Activated T-cell treated with anti-CD3 and anti-CD28 coated beads, Interleukin-2, amount 50 U/mL, for 4 hours (primary cell): Measurements from ENCODE around the gene RABEP1. TPM values are rescaled to one million over a fixed set of nuclear protein-coding genes. Genes with fewer than 3 reads are reported as not detected.
"Not testable (repeated sequence)": the region's sequence is repeated elsewhere in the genome, so short reads cannot be mapped to it uniquely, and the experiment has no call there.

Experiments
- ATAC-seq, 2 donors: fragments of 200-7000 bp; cut with Tn5 transposase; one replicate each; pipeline ENCODE4 v1.10.0; 2021
- DNase-seq: peaks from one replicate; pipeline ENCODE4 v3.0.0-alpha.2; 2020
- H3K27me3 Mint-ChIP-seq: one replicate; pipeline ENCODE4 v1.8.0; 2021; ENCODE audit warnings: low read depth, mixed read lengths
- H3K36me3 Mint-ChIP-seq: one replicate; pipeline ENCODE4 v1.8.0; 2022; ENCODE audit warnings: mixed read lengths; ENCODE audit not compliant: insufficient read depth
- H3K4me1 Mint-ChIP-seq: one replicate; pipeline ENCODE4 v1.8.0; 2021; ENCODE audit warnings: low read depth, mixed read lengths
- H3K4me3 Mint-ChIP-seq: one replicate; pipeline ENCODE4 v1.8.0; 2021; ENCODE audit warnings: mild to moderate bottlenecking, moderate library complexity, mixed read lengths
- H3K9me3 Mint-ChIP-seq: one replicate; pipeline ENCODE4 v1.8.0; 2021; ENCODE audit warnings: mixed read lengths
- total RNA-seq, 3 donors: library from RNA; stranded (reverse); gene quantifications; one replicate each; pipeline ENCODE4 v1.2.1, GENCODE V29; 2021

RABEP1 gene, protein sequence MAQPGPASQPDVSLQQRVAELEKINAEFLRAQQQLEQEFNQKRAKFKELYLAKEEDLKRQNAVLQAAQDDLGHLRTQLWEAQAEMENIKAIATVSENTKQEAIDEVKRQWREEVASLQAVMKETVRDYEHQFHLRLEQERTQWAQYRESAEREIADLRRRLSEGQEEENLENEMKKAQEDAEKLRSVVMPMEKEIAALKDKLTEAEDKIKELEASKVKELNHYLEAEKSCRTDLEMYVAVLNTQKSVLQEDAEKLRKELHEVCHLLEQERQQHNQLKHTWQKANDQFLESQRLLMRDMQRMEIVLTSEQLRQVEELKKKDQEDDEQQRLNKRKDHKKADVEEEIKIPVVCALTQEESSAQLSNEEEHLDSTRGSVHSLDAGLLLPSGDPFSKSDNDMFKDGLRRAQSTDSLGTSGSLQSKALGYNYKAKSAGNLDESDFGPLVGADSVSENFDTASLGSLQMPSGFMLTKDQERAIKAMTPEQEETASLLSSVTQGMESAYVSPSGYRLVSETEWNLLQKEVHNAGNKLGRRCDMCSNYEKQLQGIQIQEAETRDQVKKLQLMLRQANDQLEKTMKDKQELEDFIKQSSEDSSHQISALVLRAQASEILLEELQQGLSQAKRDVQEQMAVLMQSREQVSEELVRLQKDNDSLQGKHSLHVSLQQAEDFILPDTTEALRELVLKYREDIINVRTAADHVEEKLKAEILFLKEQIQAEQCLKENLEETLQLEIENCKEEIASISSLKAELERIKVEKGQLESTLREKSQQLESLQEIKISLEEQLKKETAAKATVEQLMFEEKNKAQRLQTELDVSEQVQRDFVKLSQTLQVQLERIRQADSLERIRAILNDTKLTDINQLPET
- total RNA-seq, result 10 to 100 TPM; 72.9 to 80.8 (median 76.3) TPM

- ATAC-seq, result peak; percentile 87 to 88
- H3K4me3 Mint-ChIP-seq, result peak within 1 kb of the TSS; percentile 89
These were observed at the start of gene RABEP1 for GRCh38 chr17:5281814-5282641. RABEP1 (plus strand) TSS chr17:5282284; CDS start chr17:5282487, 203 bp downstream.

DNA sequence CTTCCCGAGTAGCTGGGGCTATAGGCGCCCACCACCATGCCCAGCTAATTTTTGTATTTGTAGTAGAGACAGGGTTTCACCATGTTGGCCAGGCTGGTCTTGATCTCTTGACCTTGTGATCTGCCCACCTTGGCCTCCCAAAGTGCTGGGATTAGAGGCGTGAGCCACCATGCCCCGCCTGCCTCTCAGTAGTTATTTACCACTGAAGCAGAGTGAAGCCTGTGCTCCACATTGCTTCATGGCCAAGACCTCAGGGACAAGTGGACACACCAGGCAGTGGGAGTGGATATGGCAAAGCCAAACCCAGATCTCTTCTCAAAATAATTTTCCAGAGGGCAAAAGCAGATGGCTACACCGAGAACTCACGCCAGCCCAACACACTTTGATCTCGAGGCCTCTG lies 48.6 kb upstream of the RABEP1 start:
- H3K9me3 Mint-ChIP-seq, H3K36me3 Mint-ChIP-seq, H3K27me3 Mint-ChIP-seq, DNase-seq, ATAC-seq, H3K4me3 Mint-ChIP-seq: not testable (repeated sequence)
- peaks cover 35% of the 10 kb centered on the region for H3K4me1 Mint-ChIP-seq

More at GRCh38 chr17:5281814-5282641, at the start of gene RABEP1:
- Mint-ChIP-seq H3K27me3 (no peaks in the 10 kb centered on the region), H3K4me1 (peaks cover 36% of the 10 kb centered on the region), H3K9me3 (no peaks in the 10 kb centered on the region), H3K36me3 (peaks cover 9% of the 10 kb centered on the region)
- peak; percentile 95 for DNase-seq

- ATAC-seq (no peak), DNase-seq (no peak)
- H3K9me3 Mint-ChIP-seq, result peaks cover 3% of the 10 kb centered on the region
- H3K36me3 Mint-ChIP-seq, result no peaks in the 10 kb centered on the region
- H3K4me3 Mint-ChIP-seq, result no peak within 1 kb of the TSS
- H3K4me1 Mint-ChIP-seq, result peaks cover 31% of the 10 kb centered on the region
- H3K27me3 Mint-ChIP-seq, result no peaks in the 10 kb centered on the region
These were observed 47.2 kb upstream of the RABEP1 start, which contains the start of gene SCIMP for GRCh38 chr17:5234645-5235576. SCIMP (minus strand) TSS chr17:5234860; CDS start chr17:5234755, 105 bp downstream.

GRCh38 chr17:5236938-5237540 lies 45.0 kb upstream of the RABEP1 start:
- Mint-ChIP-seq H3K27me3 (no peaks in the 10 kb centered on the region), H3K9me3 (peaks cover 3% of the 10 kb centered on the region), H3K36me3 (no peaks in the 10 kb centered on the region), H3K4me3 (no peak overlapping the region), H3K4me1 (peaks cover 37% of the 10 kb centered on the region)
- no peak for DNase-seq
- no peak for ATAC-seq

- Mint-ChIP-seq H3K9me3 (peaks cover 3% of the 10 kb centered on the region), H3K36me3 (no peaks in the 10 kb centered on the region)
These were observed 44.5 kb upstream of the RABEP1 start for GRCh38 chr17:5237541-5238016.

GRCh38 chr17:5238333-5238732 lies 43.8 kb upstream of the RABEP1 start:
- DNase-seq (no peak), ATAC-seq (no peak)
- Mint-ChIP-seq H3K4me3 (no peak overlapping the region), H3K27me3 (no peaks in the 10 kb centered on the region), H3K9me3 (peaks cover 3% of the 10 kb centered on the region), H3K36me3 (no peaks in the 10 kb centered on the region), H3K4me1 (peaks cover 49% of the 10 kb centered on the region)

More at GRCh38 chr17:5237541-5238016, 44.5 kb upstream of the RABEP1 start:
- Mint-ChIP-seq H3K27me3 (no peaks in the 10 kb centered on the region), H3K4me3 (no peak overlapping the region), H3K4me1 (peaks cover 41% of the 10 kb centered on the region)
- ATAC-seq (peak; percentile 61 to 81), DNase-seq (peak; percentile 10)

DNA sequence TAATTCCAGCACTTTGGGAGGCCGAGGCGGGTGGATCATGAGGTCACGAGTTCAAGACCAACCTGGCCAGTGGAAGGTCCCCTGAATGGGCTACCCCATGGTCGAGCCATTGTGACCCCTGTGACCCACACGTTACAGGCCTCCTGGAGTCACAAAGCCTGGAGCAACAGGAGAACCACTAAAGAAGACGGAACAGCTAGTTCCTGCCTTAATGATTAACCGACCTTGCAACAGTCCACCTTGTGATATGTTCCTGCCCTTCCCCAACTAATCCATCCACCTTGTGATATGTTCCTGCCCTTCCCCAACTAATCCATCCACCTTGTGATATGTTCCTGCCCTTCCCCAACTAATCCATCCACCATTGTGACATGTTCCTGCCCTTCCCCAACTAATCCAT lies 42.3 kb upstream of the RABEP1 start:
- H3K4me1 Mint-ChIP-seq, result peaks cover 48% of the 10 kb centered on the region
- H3K9me3 Mint-ChIP-seq, H3K36me3 Mint-ChIP-seq, DNase-seq, H3K27me3 Mint-ChIP-seq, H3K4me3 Mint-ChIP-seq, ATAC-seq: not testable (repeated sequence)

DNA sequence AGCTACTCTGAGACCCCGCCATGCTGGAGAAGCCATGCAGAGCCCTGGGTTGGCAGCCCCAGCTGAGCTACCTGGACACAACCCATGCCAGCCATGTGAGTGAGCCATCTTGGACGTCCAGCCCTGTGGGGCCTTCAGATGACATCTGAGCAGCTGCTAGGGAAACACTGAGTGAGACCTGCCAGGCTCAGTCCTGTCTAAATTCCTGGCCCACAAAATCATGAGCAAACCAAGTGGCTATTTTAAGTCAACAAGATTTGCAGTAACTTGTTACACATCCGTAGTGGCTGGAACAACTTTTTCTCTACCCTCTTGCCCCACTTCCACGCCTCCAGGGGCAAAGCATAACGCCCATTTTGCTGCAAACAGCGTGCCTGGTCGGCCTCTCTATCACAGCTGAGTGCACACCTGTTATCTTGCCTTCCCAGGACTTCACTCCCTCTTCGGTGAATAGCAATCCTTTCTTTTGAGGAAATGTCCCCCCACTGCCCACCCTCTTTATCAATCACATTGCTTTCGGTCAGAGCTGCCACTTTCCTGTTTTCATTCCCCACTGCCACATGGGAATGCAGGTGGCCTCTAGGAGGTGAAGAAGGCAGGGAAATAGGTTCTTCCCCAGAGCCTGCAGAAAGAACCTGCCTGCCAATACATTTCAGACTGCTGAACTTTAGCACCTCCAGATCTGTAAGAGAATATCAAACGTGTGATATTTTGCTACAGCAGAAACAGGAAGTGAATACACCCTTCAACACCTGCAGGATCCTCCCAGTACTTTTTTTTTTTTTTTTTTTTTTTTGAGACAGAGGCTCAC lies 40.0 kb upstream of the RABEP1 start:
- Mint-ChIP-seq H3K4me1 (peaks cover 41% of the 10 kb centered on the region), H3K9me3 (peaks cover 2% of the 10 kb centered on the region), H3K4me3 (peak overlapping the region; percentile 27), H3K27me3 (no peaks in the 10 kb centered on the region), H3K36me3 (no peaks in the 10 kb centered on the region)
- DNase-seq, result no peak
- peak; percentile 53 to 65 for ATAC-seq

DNA sequence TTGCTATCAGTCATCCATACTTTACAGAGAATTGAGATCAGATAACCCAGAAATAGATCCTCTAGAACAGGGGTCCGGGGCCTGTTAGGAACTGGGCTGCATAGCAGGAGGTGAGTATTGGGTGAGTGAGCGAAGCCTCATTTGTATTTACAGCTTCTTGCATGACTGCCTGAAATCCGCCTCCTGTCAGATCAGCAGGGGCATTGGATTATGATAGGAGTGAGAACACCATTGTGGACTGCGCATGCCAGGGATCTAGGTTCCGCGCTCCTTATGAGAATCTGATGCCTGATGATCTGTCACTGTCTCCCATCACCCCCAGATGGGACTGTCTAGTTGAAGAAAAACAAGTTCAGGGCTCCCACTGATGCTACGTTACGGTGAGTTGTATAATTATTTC lies 34.5 kb upstream of the RABEP1 start:
- H3K9me3 Mint-ChIP-seq, result no peaks in the 10 kb centered on the region
- H3K4me1 Mint-ChIP-seq, result peaks cover 17% of the 10 kb centered on the region
- ATAC-seq, result no peak
- H3K4me3 Mint-ChIP-seq, result no peak overlapping the region
- no peaks in the 10 kb centered on the region for H3K36me3 Mint-ChIP-seq
- H3K27me3 Mint-ChIP-seq, result no peaks in the 10 kb centered on the region
- no peak for DNase-seq

GRCh38 chr17:5248821-5249479 lies 33.1 kb upstream of the RABEP1 start:
- DNase-seq (no peak), ATAC-seq (no peak)
- H3K4me1 Mint-ChIP-seq, result peaks cover 8% of the 10 kb centered on the region
- H3K27me3 Mint-ChIP-seq, result no peaks in the 10 kb centered on the region
- H3K36me3 Mint-ChIP-seq, result no peaks in the 10 kb centered on the region
- no peak overlapping the region for H3K4me3 Mint-ChIP-seq
- no peaks in the 10 kb centered on the region for H3K9me3 Mint-ChIP-seq

- Mint-ChIP-seq H3K9me3 (no peaks in the 10 kb centered on the region), H3K36me3 (no peaks in the 10 kb centered on the region), H3K27me3 (no peaks in the 10 kb centered on the region), H3K4me3 (no peak overlapping the region), H3K4me1 (peaks cover 9% of the 10 kb centered on the region)
- ATAC-seq (peak; percentile 69 to 82), DNase-seq (peak; percentile 57)
These were observed 32.5 kb upstream of the RABEP1 start for GRCh38 chr17:5249615-5250014.

DNA sequence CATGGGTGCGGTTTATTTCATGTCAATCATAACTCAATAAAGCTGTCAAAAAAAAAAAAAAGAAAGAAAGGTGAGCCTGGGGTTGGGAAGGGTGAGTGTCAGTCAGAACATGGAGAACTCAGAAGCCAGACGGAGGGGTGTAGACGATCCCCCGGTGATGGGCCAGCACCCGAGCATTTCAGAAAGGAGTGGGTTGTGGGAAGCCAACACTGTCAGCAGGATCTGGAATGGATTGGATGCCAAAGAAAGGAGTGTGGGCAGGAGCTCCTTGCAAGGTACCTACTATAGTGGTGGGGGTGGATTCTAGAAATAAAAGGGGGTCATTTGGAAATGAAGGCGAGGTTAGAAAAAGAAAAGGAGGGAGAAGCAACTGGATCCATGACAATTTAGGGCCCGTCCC lies 27.7 kb upstream of the RABEP1 start:
- Mint-ChIP-seq H3K36me3 (no peaks in the 10 kb centered on the region), H3K4me3 (no peak overlapping the region), H3K4me1 (peaks cover 13% of the 10 kb centered on the region), H3K27me3 (no peaks in the 10 kb centered on the region), H3K9me3 (no peaks in the 10 kb centered on the region)
- ATAC-seq (no peak), DNase-seq (no peak)
